Choroid plexus epithelial cell (primary cell): ENCODE data around the gene NR1H3.

Source experiments
- DNase-seq: peaks from one replicate; pipeline ENCODE4 v3.0.0-alpha.2; 2010; ENCODE audit warnings: low read depth
- H3K4me3 ChIP-seq: 2 replicates; pipeline ENCODE4 v1.5.1; 2011; ENCODE audit warnings: low read depth, mild to moderate bottlenecking, control low read depth, low read length, moderate library complexity
- CTCF ChIP-seq: conservative IDR thresholded peaks from 2 replicates; pipeline ENCODE4 v1.5.1; 2011; ENCODE audit warnings: low read depth, mild to moderate bottlenecking, control low read depth, inconsistent platforms, low read length, moderate library complexity

Gene NR1H3

GRCh38 chr11:47260366-47260765 lies 2.6 kb downstream of the NR1H3 start:
- TF ChIP-seq CTCF = no peak
- no peak overlapping the region for H3K4me3 ChIP-seq
- no peak for DNase-seq

GRCh38 chr11:47261291-47261800 lies 3.5 kb downstream of the NR1H3 start:
- DNase-seq = no peak
- H3K4me3 ChIP-seq = no peak overlapping the region
- TF ChIP-seq CTCF = no peak

- no peak for DNase-seq
- no peak overlapping the region for H3K4me3 ChIP-seq
- TF ChIP-seq CTCF = no peak
Measured at GRCh38 chr11:47264119-47264518, 6.3 kb downstream of the NR1H3 start.

GRCh38 chr11:47264521-47264920 lies 6.7 kb downstream of the NR1H3 start:
- no peak overlapping the region for H3K4me3 ChIP-seq
- no peak for TF ChIP-seq CTCF
- DNase-seq = peak; percentile 60

- DNase-seq = no peak
- no peak for TF ChIP-seq CTCF
- no peak overlapping the region for H3K4me3 ChIP-seq
Measured at GRCh38 chr11:47267876-47268275, 10.1 kb downstream of the NR1H3 start.

- H3K4me3 ChIP-seq = peak overlapping the region; percentile 80
- TF ChIP-seq CTCF = no peak
- no peak for DNase-seq
Measured at GRCh38 chr11:47268448-47269001, 10.7 kb downstream of the NR1H3 start.
